T-helper 2 cell treated with Interferon-gamma antibody and Interleukin-4, amounts not matched to agents 100 ng/mL and 5 ng/mL, for 36 hours (primary cell): ENCODE measurements around the gene GLDN. TPM values are rescaled to one million over a fixed set of nuclear protein-coding genes. Genes with fewer than 3 reads are reported as not detected.
"Not testable (repeated sequence)": the region's sequence is repeated elsewhere in the genome, so short reads cannot be mapped to it uniquely, and the experiment has no call there.

ENCODE experiments used
- intact Hi-C: fragments of 100-400 bp; cut with micrococcal nuclease; formaldehyde crosslinking; loops from one replicate; pipeline ENCODE4 v1.15.1; 2023
- total RNA-seq: library from RNA; stranded (reverse); gene quantifications from 2 replicates; pipeline ENCODE4 v1.2.3, GENCODE V29; 2022

The GLDN gene
- total RNA-seq, 1 donor from 2014 or later: not detected

DNA sequence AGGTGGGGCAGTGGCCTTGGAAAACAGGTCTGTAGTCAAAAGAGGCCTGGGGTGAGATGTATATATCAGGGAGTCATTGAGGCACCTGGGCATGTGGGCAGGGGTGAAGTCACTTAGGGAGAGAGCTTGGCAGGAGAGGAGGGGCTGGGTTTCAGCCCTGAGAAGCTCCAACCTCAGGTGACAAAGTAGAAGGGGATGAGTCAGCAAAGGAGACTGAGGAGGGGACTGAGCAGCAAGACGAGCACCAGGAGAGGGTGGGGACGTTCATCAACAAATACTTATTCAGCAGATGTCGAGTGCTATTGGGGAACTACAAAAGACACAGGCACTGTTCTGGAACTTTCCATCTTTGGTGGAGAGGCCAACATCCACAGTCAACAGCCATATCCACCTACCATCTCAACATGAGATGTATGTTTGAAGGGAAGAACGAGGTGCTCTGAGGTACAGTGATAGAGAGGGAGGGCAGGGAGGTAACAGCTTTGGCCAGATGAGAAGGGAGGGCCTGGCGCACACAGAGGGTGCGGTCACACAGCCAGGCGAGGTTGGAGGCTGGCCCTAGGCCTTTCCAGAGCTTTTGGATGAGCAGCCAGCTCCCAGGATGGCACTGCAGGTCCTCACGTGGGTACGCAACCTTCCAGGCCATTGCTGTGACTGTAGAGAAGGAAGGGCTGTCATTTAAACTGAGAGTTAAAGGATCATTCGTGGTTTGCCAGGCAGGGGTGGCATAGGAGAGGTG lies 45.7 kb downstream of the GLDN start:
- intact Hi-C loops: no loop called here

GRCh38 chr15:51387699-51388041 lies 46.2 kb downstream of the GLDN start:
- intact Hi-C loops: no loop called here

DNA sequence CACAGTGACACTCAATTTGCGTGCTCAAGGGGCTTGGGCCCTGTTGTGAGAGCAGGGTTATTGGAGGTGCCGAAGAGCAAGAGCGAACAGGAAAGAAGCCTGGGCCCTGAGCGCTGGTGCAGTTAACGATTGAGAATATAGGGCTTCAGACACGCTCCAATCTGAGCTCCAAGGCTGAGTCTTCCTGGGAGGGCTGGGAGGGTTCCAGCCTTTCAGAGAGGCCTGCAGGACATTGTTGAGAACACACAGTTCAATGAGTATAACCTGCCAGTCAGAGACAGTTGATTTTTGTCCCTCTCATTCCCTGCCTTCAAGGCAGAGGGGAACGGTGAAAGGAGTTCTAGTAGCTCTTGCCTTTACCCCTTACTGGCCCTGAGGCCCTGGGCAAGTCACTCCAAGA lies 47.3 kb downstream of the GLDN start:
- intact Hi-C loops: no loop called here

DNA sequence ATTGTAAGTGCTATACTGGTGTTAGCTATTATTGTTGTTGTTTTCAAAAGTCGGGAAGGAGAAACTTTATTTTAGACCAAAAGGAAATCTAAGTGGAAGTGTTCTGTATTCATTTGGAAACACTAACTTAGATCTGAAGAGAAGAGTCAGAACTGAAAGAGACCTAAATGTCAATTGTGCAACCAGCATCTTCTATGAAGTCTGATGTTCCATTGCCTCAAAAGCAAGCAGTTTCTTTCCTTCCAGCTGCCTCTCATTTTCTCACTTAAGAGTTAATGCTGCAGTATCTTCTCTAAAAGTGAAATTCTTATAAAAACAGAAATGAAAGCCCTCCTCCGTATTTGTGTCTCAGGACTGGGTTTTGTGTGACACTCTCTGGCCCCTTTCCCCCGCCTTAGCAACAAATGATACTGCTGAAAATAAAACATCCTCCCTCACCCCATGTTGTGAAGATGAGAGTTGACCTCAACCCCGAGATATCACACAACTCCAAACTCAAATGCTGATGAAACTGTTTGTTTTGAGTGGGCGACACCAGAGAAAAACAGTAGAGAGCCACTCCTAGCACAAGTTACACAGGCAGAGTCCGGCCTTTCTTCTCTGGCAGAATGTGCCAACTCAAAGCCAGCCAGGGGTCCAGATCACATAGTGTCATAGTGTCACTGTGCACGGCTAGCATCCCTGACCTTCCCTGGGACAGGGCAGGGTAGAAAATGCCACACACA lies 48.9 kb downstream of the GLDN start:
- intact Hi-C loops: no loop called here

GRCh38 chr15:51390966-51391422 lies 49.5 kb downstream of the GLDN start:
- intact Hi-C loops: no loop called here

DNA sequence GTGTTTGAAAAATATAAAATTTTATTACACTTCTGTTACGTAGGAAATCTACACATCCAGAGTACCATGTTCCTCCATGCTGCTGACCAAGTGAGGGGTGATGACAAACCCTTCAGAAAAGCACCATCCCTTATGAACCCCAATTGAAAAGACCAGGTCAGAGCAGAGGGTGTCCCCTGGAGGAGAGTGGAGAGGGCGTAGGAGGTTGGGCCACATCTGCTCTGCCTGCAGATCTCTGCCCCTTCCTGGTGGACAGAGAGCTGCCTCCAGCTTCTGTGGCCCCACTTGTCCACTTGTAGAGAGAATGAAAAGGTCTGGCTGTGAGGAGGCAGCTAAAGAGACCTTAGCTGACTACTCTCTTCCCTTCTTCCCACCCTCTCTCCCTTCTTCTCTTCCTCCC lies 55.5 kb downstream of the GLDN start:
- intact Hi-C loops: no loop called here

DNA sequence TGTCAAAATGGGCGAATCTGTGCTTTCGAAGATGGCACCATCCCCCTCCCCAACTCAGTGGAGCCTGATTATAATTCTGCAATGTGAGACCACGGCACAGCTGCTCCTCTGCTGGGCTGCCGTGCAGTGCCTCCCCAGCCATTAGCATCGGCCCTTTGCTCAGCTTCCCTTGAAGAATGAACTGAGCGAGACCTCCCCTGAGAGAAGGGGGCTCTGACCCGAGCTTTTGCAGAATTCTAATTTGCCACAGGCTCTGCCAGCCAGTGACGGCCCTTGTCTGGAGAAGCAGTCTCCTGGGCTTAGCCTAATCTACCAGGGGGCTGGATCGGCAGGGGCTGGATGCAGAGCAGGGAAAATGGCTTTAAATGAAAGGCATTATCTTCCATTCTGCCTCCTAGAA lies 57.2 kb downstream of the GLDN start:
- intact Hi-C loops: no loop called here

GRCh38 chr15:51401051-51401780 lies 59.8 kb downstream of the GLDN start:
- intact Hi-C loops: no loop called here

- intact Hi-C loops: no loop called here
Measured at GRCh38 chr15:51401872-51402517, 60.5 kb downstream of the GLDN start.

DNA sequence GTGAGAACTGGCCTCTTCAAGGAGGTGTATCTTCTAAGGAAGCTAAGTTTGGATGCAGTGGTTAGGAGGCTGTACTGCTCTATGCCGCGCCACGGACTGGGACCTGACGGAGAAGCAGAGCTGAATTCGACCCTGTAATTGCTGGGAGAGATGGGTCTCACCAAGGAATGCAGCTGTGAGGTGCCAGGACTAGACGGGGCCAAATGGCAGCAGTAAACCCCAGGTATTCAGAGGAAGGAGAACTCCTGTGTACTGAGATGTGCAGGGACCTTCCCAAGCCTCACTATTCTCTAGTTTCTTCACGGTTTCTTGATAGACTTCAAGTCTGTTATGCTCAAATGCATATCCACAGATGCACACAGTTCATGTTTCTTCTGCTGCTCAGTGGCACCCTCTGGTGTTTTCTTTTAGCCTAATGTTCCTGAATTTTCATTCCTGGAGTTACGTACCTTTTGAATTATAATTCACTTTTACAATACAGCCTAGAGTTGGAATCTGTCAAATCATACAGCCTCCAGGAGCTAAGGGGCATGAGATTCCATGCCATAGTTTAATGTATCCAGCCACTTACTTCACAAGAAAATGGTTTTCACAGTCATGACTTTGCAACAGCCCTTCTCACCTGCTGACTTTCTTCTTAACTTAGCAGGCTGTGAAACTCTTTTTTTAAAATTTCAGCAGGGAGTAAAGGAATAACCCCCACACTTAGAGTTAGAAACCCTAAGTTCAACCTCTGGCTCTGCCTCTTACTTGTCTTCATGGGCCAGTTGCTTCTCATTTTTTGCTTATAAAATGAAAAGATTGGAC lies 61.8 kb downstream of the GLDN start:
- intact Hi-C loops: no loop called here

GRCh38 chr15:51403946-51404695 lies 62.7 kb downstream of the GLDN start:
- intact Hi-C loops: no loop called here

DNA sequence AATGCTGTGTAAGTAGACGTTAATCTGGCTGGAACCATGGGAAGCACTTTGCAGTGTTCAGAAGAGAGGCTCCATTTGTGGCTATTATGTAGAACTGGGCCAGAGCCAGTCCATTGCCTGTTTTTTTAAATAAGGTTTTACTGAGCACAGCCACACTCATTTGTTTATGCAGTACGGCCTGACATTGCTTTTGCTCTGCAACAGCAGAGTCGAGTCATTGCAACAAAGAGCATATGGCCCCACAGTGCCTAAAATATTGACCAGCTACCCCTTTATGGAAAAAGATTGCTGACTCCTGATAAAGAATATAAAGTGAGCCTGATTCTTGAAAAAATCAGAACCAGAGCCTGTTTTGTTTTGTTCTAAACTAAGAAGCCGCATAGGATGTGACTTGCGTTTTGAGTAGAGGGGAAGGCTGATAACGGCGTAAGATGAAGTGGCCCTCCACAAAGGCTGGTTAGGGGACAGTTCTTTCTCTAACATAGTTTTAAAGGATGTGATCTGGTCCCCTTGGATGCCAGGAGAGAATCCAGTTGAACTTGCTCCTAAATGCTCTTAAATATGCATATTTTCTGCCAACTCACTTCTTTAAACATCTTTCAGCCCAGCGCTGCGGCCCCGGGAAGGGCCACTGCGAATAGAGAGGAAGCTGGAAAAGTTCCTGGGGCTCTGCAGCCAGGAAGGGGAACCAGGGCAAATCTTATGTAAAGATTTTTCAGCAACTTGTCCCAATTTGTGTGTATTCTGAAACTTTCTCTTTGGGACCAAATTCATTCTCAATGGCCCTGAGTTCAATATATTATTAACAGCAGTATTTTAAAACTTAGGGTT lies 64.5 kb downstream of the GLDN start:
- intact Hi-C loops: no loop called here

DNA sequence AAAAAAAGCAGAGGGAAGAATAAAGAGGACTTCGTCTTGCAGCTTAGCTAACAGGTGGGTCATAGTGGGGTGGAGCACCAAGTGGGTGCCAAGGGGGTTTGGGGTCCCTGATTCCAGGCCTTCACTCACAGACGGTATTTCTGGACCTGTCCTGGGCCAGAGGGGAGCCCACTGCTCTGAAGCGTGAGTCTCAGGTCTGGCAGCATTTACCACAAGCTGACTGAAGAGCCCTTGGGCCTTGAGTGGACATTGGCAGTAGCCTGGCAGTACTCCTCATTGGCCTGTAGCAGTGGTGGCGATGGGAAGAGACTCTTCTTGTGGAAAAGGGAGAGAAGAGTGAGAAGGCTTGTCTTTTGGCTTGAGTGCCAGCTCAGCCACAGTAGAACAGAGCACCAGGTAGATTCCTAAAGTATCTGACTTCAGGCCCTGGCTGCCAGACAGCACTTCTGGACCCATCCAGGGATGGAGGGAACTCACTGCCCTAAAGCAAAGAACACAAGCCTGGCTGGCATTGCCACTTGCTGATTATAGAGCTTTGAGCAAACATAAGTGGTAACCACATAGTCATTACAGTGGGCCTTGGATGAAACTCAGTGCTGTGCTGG lies 72.9 kb downstream of the GLDN start:
- intact Hi-C loops: no loop called here

GRCh38 chr15:51416129-51416528 lies 74.7 kb downstream of the GLDN start:
- intact Hi-C loops: no loop called here

DNA sequence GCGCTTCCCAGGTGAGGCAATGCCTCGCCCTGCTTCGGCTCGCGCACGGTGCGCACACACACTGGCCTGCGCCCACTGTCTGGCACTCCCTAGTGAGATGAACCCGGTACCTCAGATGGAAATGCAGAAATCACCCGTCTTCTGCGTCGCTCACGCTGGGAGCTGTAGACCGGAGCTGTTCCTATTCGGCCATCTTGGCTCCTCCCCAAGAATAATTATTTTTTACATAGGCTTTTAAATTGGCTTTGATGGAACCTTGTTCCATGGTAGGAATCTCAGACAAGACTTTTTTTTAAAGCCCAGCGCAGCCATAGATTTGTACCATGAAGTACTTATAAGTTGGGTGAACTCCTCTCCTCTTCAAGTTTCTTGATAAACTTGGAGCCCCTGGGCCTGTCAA lies 81.6 kb downstream of the GLDN start:
- intact Hi-C loops: not testable (repeated sequence)

GRCh38 chr15:51424780-51425179 lies 83.3 kb downstream of the GLDN start:
- intact Hi-C loops: no loop called here

DNA sequence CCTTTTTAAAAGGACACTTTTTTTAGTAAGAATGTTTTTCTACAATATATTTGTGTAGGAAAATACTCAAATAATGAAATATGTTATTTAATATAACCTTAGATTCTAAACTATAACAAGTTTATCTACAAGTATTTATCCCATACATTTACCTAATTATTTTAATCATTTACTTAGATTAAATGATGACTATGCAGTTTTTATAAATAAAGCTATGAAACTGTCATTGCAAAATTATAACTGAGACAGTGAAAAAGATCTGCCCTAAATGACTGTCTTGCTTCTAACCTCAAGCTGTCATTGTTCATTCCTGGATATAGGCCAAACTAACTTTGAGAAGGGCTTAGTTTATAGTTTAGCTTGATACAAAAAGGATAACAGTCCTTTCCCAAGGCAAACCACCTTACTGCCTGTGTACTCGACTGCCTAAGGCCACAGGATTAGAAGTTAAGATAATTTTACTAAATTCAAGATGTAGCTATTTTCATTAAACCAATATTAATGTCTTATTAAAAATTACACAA lies 84.1 kb downstream of the GLDN start:
- intact Hi-C loops: no loop called here

GRCh38 chr15:51438526-51438925 lies 97.1 kb downstream of the GLDN start:
- intact Hi-C loops: no loop called here
